ENCODE results near the gene OLFM1.

The OLFM1 gene

DNA sequence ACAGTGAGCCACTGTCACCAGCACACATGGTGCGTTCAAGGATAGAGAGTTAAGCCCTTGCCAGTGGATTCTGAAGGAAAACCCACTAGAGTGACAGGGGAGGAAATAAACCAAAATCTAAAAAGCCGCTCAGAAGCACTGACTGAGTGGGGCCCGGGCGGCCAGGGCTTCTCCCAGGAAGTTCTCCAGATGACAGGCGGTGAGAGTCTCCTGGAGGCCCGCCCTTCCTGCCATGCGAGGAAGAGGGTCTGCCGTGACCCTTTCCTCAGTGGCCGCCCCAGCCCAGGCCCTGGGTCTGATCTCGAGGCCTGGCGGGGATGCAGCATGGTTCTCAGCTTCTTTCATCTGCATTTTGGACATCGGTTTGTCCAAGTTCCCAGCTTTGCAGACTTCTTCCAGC lies 14.9 kb downstream of the OLFM1 start:
- Histone ChIP-seq H3K9me3 (ENCODE audit: insufficient read depth, low read length) (no peaks in the 10 kb centered on the region), H3K36me3 (replicated peaks; ENCODE audit: low read depth, low read length) (no peaks in the 10 kb centered on the region), H3K4me1 (ENCODE audit: low read length) (no peaks in the 10 kb centered on the region), H3K27me3 (ENCODE audit: low read depth, low read length) (peaks cover 22% of the 10 kb centered on the region; the same call in 1 of the 2 replicates), H3K27ac (ENCODE audit: low read length) (no peak overlapping the region), H3K9ac (ENCODE audit: low read length) (no peak overlapping the region), H2AFZ (ENCODE audit: low read depth, low read length) (no peak overlapping the region), H3K79me2 (ENCODE audit: low read length) (no peaks in the 10 kb centered on the region), H4K20me1 (ENCODE audit: insufficient read depth, low read length) (no peaks in the 10 kb centered on the region), H3K4me2 (ENCODE audit: low read length) (no peak overlapping the region), H3K4me3 (ENCODE audit: low read length) (no peak overlapping the region)
- no peak for TF ChIP-seq EZH2phosphoT487 (IDR thresholded peaks at IDR 0.05; ENCODE audit: low read depth)
- TF ChIP-seq, protein P1, sequence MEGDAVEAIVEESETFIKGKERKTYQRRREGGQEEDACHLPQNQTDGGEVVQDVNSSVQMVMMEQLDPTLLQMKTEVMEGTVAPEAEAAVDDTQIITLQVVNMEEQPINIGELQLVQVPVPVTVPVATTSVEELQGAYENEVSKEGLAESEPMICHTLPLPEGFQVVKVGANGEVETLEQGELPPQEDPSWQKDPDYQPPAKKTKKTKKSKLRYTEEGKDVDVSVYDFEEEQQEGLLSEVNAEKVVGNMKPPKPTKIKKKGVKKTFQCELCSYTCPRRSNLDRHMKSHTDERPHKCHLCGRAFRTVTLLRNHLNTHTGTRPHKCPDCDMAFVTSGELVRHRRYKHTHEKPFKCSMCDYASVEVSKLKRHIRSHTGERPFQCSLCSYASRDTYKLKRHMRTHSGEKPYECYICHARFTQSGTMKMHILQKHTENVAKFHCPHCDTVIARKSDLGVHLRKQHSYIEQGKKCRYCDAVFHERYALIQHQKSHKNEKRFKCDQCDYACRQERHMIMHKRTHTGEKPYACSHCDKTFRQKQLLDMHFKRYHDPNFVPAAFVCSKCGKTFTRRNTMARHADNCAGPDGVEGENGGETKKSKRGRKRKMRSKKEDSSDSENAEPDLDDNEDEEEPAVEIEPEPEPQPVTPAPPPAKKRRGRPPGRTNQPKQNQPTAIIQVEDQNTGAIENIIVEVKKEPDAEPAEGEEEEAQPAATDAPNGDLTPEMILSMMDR (IDR thresholded peaks at IDR 0.05; ENCODE audit: low read depth, low read length) = no peak

DNA sequence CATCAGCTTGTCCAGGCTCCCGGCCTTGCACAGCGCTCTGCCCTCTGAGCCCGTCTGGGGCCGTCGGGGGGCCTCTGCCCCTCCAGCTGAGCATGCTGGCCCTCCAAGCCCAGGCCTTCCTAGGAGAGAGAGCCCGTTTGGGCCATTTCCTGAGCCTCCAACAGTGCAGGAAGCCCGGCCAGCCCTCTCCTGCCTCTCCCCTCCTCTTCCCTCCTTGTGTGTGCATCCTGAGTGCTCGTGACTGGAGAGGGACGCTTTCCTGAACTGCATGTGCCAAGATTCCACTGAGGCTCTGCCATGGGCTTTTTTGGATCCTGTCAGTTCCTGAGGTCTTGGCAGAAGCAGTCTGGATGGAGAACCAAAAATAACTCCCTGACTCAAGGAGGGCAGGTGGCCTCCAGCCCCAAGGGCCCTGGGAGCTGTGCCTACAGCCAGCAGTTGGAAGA lies 15.6 kb downstream of the OLFM1 start:
- TF ChIP-seq, protein P1 (IDR thresholded peaks at IDR 0.05; ENCODE audit: low read depth, low read length) = no peak
- no peak for TF ChIP-seq EZH2phosphoT487 (IDR thresholded peaks at IDR 0.05; ENCODE audit: low read depth)
- H3K9me3 ChIP-seq (ENCODE audit: insufficient read depth, low read length) = no peaks in the 10 kb centered on the region
- H3K4me1 ChIP-seq (ENCODE audit: low read length) = no peaks in the 10 kb centered on the region
- peaks cover 25% of the 10 kb centered on the region; the same call in 1 of the 2 replicates for H3K27me3 ChIP-seq (ENCODE audit: low read depth, low read length)
- no peaks in the 10 kb centered on the region for H3K79me2 ChIP-seq (ENCODE audit: low read length)
- no peaks in the 10 kb centered on the region for H4K20me1 ChIP-seq (ENCODE audit: insufficient read depth, low read length)
- no peak overlapping the region for H3K9ac ChIP-seq (ENCODE audit: low read length)
- H3K4me3 ChIP-seq (ENCODE audit: low read length) = no peak overlapping the region
- H3K27ac ChIP-seq (ENCODE audit: low read length) = no peak overlapping the region
- no peaks in the 10 kb centered on the region for H3K36me3 ChIP-seq (replicated peaks; ENCODE audit: low read depth, low read length)
- H2AFZ ChIP-seq (ENCODE audit: low read depth, low read length) = no peak overlapping the region
- no peak overlapping the region for H3K4me2 ChIP-seq (ENCODE audit: low read length)

DNA sequence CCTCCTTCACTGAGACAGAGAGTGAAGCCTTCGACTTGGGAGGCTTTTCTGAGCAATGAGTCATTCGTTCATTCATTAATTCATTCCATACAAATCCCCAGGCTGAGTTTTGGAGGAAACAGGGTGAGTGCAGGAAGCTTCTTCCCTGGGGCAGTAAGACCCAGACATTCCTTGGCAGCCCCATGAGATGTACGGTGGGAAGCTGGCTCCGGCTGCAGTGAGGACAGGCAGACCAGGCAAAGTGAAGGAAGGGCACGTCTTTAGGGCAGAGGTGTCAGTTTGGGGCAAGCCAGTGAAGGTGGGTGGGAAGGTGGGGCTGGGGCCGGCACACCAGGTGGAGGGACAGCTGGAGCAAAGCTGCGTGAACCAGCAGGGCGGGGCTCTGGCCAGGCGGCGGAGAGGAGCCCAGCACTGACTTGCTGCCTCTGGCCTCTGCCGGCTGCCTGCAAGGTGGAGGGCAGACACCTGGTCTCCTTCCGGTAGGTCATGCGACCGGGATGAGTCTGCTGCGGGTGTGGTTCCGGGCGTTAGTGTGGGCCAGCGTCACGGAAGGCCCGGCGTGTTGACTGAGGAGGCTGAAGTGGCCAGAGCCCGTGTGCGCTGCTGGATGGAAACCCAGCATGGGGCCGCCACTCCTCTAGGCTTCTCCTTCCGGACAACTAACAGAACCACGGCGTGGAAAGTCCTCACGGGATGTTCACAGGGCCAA lies 16.6 kb downstream of the OLFM1 start:
- Histone ChIP-seq H3K4me1 (ENCODE audit: low read length) (no peaks in the 10 kb centered on the region), H3K27me3 (ENCODE audit: low read depth, low read length) (peaks cover 25% of the 10 kb centered on the region; the same call in 1 of the 2 replicates), H4K20me1 (ENCODE audit: insufficient read depth, low read length) (no peaks in the 10 kb centered on the region), H2AFZ (ENCODE audit: low read depth, low read length) (no peak overlapping the region), H3K4me3 (ENCODE audit: low read length) (no peak overlapping the region), H3K27ac (ENCODE audit: low read length) (no peak overlapping the region), H3K9me3 (ENCODE audit: insufficient read depth, low read length) (no peaks in the 10 kb centered on the region), H3K4me2 (ENCODE audit: low read length) (no peak overlapping the region), H3K36me3 (replicated peaks; ENCODE audit: low read depth, low read length) (no peaks in the 10 kb centered on the region), H3K79me2 (ENCODE audit: low read length) (no peaks in the 10 kb centered on the region), H3K9ac (ENCODE audit: low read length) (no peak overlapping the region)
- TF ChIP-seq, protein P1 (IDR thresholded peaks at IDR 0.05; ENCODE audit: low read depth, low read length) = no peak
- no peak for TF ChIP-seq EZH2phosphoT487 (IDR thresholded peaks at IDR 0.05; ENCODE audit: low read depth)

DNA sequence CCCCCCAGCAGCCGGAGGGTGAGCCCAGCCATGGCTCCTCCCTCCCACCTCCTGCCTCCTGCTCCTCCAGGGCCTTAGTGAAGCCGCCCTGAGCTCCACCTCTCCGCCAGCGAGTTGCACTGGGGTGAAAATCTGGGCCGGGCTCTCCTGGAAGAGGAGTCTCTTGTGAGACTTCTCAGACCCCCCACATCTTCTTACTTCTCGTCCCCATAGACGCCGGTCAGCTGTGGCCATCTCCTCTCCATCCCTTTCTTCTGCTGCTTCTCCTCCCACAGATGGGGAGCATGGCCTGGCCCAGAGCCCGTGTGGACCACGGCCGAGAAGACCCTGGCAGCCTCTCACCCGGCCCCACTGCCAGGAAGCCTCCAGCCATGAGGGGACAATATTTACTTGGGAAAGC lies 17.3 kb downstream of the OLFM1 start:
- no peaks in the 10 kb centered on the region for H3K36me3 ChIP-seq (replicated peaks; ENCODE audit: low read depth, low read length)
- TF ChIP-seq, protein P1 (IDR thresholded peaks at IDR 0.05; ENCODE audit: low read depth, low read length) = no peak
- TF ChIP-seq EZH2phosphoT487 (IDR thresholded peaks at IDR 0.05; ENCODE audit: low read depth) = no peak
- no peak overlapping the region for H3K4me2 ChIP-seq (ENCODE audit: low read length)
- H3K9ac ChIP-seq (ENCODE audit: low read length) = no peak overlapping the region
- no peaks in the 10 kb centered on the region for H3K79me2 ChIP-seq (ENCODE audit: low read length)
- H2AFZ ChIP-seq (ENCODE audit: low read depth, low read length) = no peak overlapping the region
- H3K9me3 ChIP-seq (ENCODE audit: insufficient read depth, low read length) = no peaks in the 10 kb centered on the region
- no peaks in the 10 kb centered on the region for H4K20me1 ChIP-seq (ENCODE audit: insufficient read depth, low read length)
- no peaks in the 10 kb centered on the region for H3K4me1 ChIP-seq (ENCODE audit: low read length)
- no peak overlapping the region for H3K4me3 ChIP-seq (ENCODE audit: low read length)
- peaks cover 20% of the 10 kb centered on the region; the same call in 1 of the 2 replicates for H3K27me3 ChIP-seq (ENCODE audit: low read depth, low read length)
- no peak overlapping the region for H3K27ac ChIP-seq (ENCODE audit: low read length)
